Central memory CD8-positive, alpha-beta T cell (primary cell): ENCODE measurements around the gene BDP1.
"Not testable (repeated sequence)": the region's sequence is repeated elsewhere in the genome, so short reads cannot be mapped to it uniquely, and the experiment has no call there.

Experiments
- ATAC-seq: fragments of 150-1000 bp; cut with Tn5 transposase; replicated peaks from 2 replicates; pipeline ENCODE4 v1.10.0; 2022; ENCODE audit warnings: mild to moderate bottlenecking, moderate FRiP score, moderate number of reproducible peaks; ENCODE audit not compliant: poor library complexity, severe bottlenecking; ENCODE audit errors: extremely low read depth
- DNase-seq, 2 donors: peaks; one replicate each; pipeline ENCODE4 v3.0.0; 2021; ENCODE audit warnings: low spot score in 2 of 2
- H3K27ac Mint-ChIP-seq: one replicate; pipeline ENCODE4 v1.8.0; 2022; ENCODE audit warnings: low read depth, mild to moderate bottlenecking, moderate library complexity, mixed read lengths
- H3K27me3 Mint-ChIP-seq: one replicate; pipeline ENCODE4 v1.8.0; 2022; ENCODE audit warnings: mixed read lengths
- H3K36me3 Mint-ChIP-seq: one replicate; pipeline ENCODE4 v1.8.0; 2022; ENCODE audit warnings: mild to moderate bottlenecking, moderate library complexity, mixed read lengths; ENCODE audit not compliant: insufficient read depth
- H3K4me1 Mint-ChIP-seq: one replicate; pipeline ENCODE4 v1.8.0; 2022; ENCODE audit warnings: mixed read lengths
- H3K4me3 Mint-ChIP-seq: one replicate; pipeline ENCODE4 v1.8.0; 2022; ENCODE audit warnings: mild to moderate bottlenecking, moderate library complexity, mixed read lengths
- H3K9me3 Mint-ChIP-seq: one replicate; pipeline ENCODE4 v1.8.0; 2022; ENCODE audit warnings: mixed read lengths

BDP1 gene

GRCh38 chr5:71586941-71587765 lies 131.7 kb downstream of the BDP1 start, which contains the start of gene MCCC2:
Gene MCCC2 (plus strand): TSS chr5:71587340. CDS start chr5:71587426, 86 bp downstream.
- H3K36me3 Mint-ChIP-seq = peaks cover 8% of the 10 kb centered on the region
- ATAC-seq (peak; percentile 99), DNase-seq (peak; percentile 90 to 94)
- peak within 1 kb of the TSS; percentile 99 for H3K27ac Mint-ChIP-seq
- no peaks in the 10 kb centered on the region for H3K27me3 Mint-ChIP-seq
- peaks cover 31% of the 10 kb centered on the region for H3K4me1 Mint-ChIP-seq
- peak within 1 kb of the TSS; percentile 94 for H3K4me3 Mint-ChIP-seq
- no peaks in the 10 kb centered on the region for H3K9me3 Mint-ChIP-seq

GRCh38 chr5:71587766-71588532 lies 132.5 kb downstream of the BDP1 start:
- ATAC-seq = peak; percentile 7

GRCh38 chr5:71588533-71588885 lies 133.1 kb downstream of the BDP1 start:
- Mint-ChIP-seq H3K9me3 (no peaks in the 10 kb centered on the region), H3K27ac (peak overlapping the region; percentile 99), H3K27me3 (no peaks in the 10 kb centered on the region), H3K36me3 (peaks cover 8% of the 10 kb centered on the region), H3K4me3 (peak overlapping the region; percentile 94), H3K4me1 (peaks cover 31% of the 10 kb centered on the region)
- DNase-seq (no peak), ATAC-seq (no peak)

More at GRCh38 chr5:71587766-71588532, 132.5 kb downstream of the BDP1 start:
- peaks cover 8% of the 10 kb centered on the region for H3K36me3 Mint-ChIP-seq
- peaks cover 31% of the 10 kb centered on the region for H3K4me1 Mint-ChIP-seq
- peak overlapping the region; percentile 99 for H3K27ac Mint-ChIP-seq
- no peaks in the 10 kb centered on the region for H3K27me3 Mint-ChIP-seq
- H3K4me3 Mint-ChIP-seq = peak overlapping the region; percentile 94
- DNase-seq = no peak
- no peaks in the 10 kb centered on the region for H3K9me3 Mint-ChIP-seq

- peaks cover 31% of the 10 kb centered on the region for H3K4me1 Mint-ChIP-seq
- H3K9me3 Mint-ChIP-seq = no peaks in the 10 kb centered on the region
- no peak overlapping the region for H3K4me3 Mint-ChIP-seq
- no peaks in the 10 kb centered on the region for H3K27me3 Mint-ChIP-seq
- no peak for DNase-seq
- H3K27ac Mint-ChIP-seq = no peak overlapping the region
- no peak for ATAC-seq
- peaks cover 8% of the 10 kb centered on the region for H3K36me3 Mint-ChIP-seq
Measured at GRCh38 chr5:71589903-71590302, 134.5 kb downstream of the BDP1 start.

- no peaks in the 10 kb centered on the region for H3K27me3 Mint-ChIP-seq
Measured at GRCh38 chr5:71591100-71591499, 135.6 kb downstream of the BDP1 start.

DNA sequence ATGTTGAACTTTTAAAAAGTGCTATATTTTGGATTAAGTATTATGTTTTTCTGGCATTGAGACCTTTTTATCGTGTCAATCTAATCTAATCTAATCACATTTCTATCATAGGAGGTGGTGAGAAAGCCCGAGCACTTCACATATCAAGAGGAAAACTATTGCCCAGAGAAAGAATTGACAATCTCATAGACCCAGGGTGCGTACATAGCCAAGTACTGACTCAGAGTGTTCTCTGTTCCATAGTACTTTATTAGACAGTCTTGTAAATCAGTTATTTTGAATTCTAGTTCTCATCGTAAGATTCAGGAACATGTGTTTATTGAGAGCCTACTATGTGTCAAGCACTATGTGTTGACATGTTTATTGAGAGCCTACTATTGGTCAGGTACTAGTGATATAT lies 140.7 kb downstream of the BDP1 start:
- DNase-seq = no peak
- Mint-ChIP-seq H3K27me3 (no peaks in the 10 kb centered on the region), H3K4me3 (no peak overlapping the region), H3K4me1 (peaks cover 17% of the 10 kb centered on the region), H3K27ac (peak overlapping the region; percentile 12), H3K36me3 (peaks cover 39% of the 10 kb centered on the region), H3K9me3 (no peaks in the 10 kb centered on the region)
- ATAC-seq = no peak

More at GRCh38 chr5:71591100-71591499, 135.6 kb downstream of the BDP1 start:
- Mint-ChIP-seq H3K36me3 (peaks cover 16% of the 10 kb centered on the region), H3K4me3 (no peak overlapping the region), H3K9me3 (no peaks in the 10 kb centered on the region), H3K4me1 (peaks cover 31% of the 10 kb centered on the region), H3K27ac (no peak overlapping the region)
- ATAC-seq = no peak
- DNase-seq = no peak

- H3K27me3 Mint-ChIP-seq = no peaks in the 10 kb centered on the region
- H3K9me3 Mint-ChIP-seq = no peaks in the 10 kb centered on the region
- peaks cover 26% of the 10 kb centered on the region for H3K4me1 Mint-ChIP-seq
- no peak overlapping the region for H3K4me3 Mint-ChIP-seq
- ATAC-seq = no peak
- H3K27ac Mint-ChIP-seq = peak overlapping the region; percentile 12
- DNase-seq = no peak
- peaks cover 41% of the 10 kb centered on the region for H3K36me3 Mint-ChIP-seq
Measured at GRCh38 chr5:71597001-71597400, 141.6 kb downstream of the BDP1 start.

- Mint-ChIP-seq H3K4me3 (no peak overlapping the region), H3K4me1 (peaks cover 31% of the 10 kb centered on the region), H3K27me3 (no peaks in the 10 kb centered on the region), H3K27ac (peak overlapping the region; percentile 82), H3K36me3 (peaks cover 49% of the 10 kb centered on the region), H3K9me3 (no peaks in the 10 kb centered on the region)
- ATAC-seq (no peak), DNase-seq (no peak)
Measured at GRCh38 chr5:71600783-71601182, 145.3 kb downstream of the BDP1 start.

DNA sequence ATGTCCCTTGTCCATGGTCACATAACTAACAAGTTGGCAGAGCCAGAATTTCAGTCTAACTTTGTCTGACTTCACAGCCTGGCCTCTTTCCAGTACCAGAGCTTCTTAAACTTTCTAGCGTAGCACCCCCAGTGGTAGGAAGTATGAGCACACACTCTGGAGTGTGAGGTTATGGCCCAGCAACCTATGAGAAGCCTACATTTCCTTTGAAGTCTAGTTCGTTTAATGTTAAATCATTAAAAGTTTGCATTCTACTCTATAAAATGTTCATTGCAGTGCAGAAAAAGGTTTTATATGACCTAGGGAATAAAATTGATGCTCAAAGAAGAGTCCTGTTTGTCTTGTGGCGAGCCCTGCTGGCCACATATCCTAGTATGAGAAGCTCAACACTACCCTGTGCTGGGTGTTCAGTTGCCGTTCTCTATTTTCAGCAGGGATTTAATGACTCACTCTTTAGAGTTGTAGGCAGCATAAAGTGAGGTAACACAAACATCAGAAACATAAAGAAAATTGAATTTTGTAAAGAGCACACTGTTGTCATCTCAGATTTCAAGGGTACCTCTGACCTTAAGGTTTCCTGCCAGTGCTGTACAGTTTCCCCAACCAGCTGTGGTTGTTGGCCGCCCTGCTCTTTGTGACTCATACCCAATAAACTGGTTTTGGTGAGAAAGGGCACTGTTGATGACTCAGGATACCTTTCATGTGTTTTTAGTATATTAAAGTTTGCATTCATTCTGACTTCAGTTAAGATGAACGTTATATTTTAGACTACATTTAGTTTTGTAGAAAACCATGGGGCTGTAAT lies 146.0 kb downstream of the BDP1 start:
- Mint-ChIP-seq H3K36me3 (peaks cover 44% of the 10 kb centered on the region), H3K4me3 (peak overlapping the region; percentile 21), H3K4me1 (peaks cover 31% of the 10 kb centered on the region), H3K9me3 (no peaks in the 10 kb centered on the region), H3K27ac (peak overlapping the region; percentile 82), H3K27me3 (no peaks in the 10 kb centered on the region)
- DNase-seq (peak; percentile 29 to 55), ATAC-seq (peak; percentile 97)

DNA sequence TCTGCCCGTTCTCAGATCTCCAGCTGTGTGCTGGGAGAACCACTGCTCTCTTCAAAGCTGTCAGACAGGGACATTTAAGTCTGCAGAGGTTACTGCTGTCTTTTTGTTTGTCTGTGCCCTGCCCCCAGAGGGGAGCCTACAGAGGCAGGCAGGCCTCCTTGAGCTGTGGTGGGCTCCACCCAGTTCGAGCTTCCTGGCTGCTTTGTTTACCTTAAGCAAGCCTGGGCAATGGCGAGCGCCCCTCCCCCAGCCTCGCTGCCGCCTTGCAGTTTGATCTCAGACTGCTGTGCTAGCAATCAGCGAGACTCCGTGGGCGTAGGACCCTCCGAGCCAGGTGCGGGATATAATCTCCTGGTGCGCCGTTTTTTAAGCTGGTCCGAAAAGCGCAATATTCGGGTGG lies 154.5 kb downstream of the BDP1 start:
- DNase-seq, H3K4me3 Mint-ChIP-seq, H3K9me3 Mint-ChIP-seq, ATAC-seq, H3K27ac Mint-ChIP-seq, H3K4me1 Mint-ChIP-seq, H3K27me3 Mint-ChIP-seq: not testable (repeated sequence)
- H3K36me3 Mint-ChIP-seq = peaks cover 21% of the 10 kb centered on the region

- no peaks in the 10 kb centered on the region for H3K9me3 Mint-ChIP-seq
- peaks cover 29% of the 10 kb centered on the region for H3K4me1 Mint-ChIP-seq
- H3K27me3 Mint-ChIP-seq = no peaks in the 10 kb centered on the region
- no peak for DNase-seq
- no peak overlapping the region for H3K4me3 Mint-ChIP-seq
- H3K27ac Mint-ChIP-seq = peak overlapping the region; percentile 68
- H3K36me3 Mint-ChIP-seq = peaks cover 28% of the 10 kb centered on the region
- ATAC-seq = no peak
Measured at GRCh38 chr5:71615809-71616208, 160.4 kb downstream of the BDP1 start.
